Activated CD4-positive, alpha-beta T cell treated with anti-CD3 and anti-CD28 coated beads, Interleukin-2, amount 50 U/mL, for 48 hours (primary cell): ENCODE results near the gene TAPBPL.
"Not testable (repeated sequence)": the region's sequence is repeated elsewhere in the genome, so short reads cannot be mapped to it uniquely, and the experiment has no call there.

ENCODE experiments used
- DNase-seq, 2 experiments: peaks; one replicate each; pipeline ENCODE4 v3.0.0-alpha.2; 2020

The TAPBPL gene

GRCh38 chr12:6462234-6462995 is 10.6 kb downstream of the TAPBPL start:
- peak in 1 of 2 experiments; percentile 56 for DNase-seq

- DNase-seq: no peak
Observed at GRCh38 chr12:6463216-6463615, 11.4 kb downstream of the TAPBPL start.

- DNase-seq: no peak
Observed at GRCh38 chr12:6463858-6464257, 12.0 kb downstream of the TAPBPL start.

- DNase-seq: no peak
Observed at GRCh38 chr12:6464531-6464930, 12.7 kb downstream of the TAPBPL start.

- DNase-seq: peak in 1 of 2 experiments; percentile 51
Observed at GRCh38 chr12:6465467-6466183, 13.8 kb downstream of the TAPBPL start.

DNA sequence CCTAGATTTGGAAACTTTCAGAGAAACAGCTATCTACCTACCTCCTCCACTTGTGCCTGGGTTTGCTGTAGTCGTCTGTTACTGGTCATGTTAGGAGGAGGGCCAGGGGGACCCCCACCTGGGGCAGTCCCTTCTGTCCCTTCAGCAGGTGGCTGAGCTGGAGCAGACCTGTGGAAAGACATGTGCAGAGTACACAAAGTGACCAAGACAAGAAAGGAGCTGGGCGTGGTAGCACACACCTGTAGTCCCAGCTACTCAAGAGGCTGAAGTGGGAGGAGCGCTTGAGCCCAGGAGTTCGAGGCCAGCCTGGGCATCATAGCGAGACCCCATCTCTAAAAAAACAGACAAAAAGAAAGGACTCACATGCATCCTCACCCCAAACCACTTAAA is 14.3 kb downstream of the TAPBPL start:
- no peak for DNase-seq

- not testable (repeated sequence) for DNase-seq
Observed at GRCh38 chr12:6466751-6467150, 14.9 kb downstream of the TAPBPL start.

DNA sequence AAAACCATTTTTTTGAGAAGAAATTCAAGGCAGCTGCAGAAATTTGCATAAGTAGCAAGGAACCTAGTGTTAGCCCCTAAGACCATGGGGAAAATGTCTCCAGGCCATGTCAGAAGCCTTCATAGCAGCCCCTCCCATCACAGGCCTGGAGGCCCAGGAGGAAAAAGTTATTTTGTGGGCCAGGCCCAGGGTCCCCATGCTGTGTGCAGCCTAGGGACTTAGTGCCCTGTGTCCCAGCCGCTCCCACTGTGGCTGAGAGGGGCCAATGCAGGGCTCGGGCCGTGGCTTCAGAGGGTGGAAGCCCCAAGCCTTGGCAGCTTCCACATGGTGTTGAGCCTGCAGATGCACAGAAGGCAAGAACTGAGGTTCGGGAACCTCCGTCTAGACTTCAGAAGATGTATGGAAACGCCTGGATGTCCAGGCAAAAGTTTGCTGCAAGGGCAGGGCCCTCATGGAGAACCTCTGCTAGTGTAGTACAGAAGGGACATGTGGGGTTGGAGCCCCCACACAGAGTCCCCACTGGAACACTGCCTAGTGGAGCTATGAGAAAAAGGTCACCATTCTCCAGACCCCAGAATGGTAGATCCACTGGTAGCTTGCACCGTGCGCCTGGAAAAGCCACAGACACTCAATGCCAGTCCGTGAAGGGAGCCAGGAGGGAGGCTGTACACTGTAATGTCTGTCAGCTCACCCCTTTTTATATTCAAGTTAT is 15.9 kb downstream of the TAPBPL start:
- not testable (repeated sequence) for DNase-seq

GRCh38 chr12:6468283-6468575 is 16.4 kb downstream of the TAPBPL start:
- DNase-seq: no peak

DNA sequence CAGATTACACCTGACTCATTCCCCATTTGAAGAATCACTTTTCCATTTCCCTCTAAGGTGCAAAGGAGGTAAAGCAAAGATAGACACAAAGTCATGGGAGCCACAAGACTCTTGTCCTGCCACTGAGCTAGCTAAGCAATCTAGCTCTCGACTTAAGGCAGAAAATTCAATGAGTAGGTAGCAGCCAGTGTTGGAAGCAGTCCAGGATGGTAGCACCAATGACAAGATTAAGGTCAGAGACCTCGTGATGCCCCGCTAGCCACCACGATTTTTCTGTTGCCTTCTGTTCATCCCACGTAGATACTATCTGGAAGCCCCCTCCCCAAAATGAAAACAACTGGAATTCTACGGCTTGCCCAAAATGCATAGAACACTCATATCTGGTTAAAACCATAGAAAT is 17.2 kb downstream of the TAPBPL start:
- no peak for DNase-seq

- no peak for DNase-seq
Observed at GRCh38 chr12:6469609-6470374, 17.9 kb downstream of the TAPBPL start.

- peak; percentile 98 to 99 for DNase-seq
Observed at GRCh38 chr12:6470375-6471163, 18.7 kb downstream of the TAPBPL start, which contains the start of gene VAMP1. TSS of gene VAMP1 (minus strand) at chr12:6470677. CDS start at chr12:6470531, 146 bp downstream.

GRCh38 chr12:6471989-6472360 is 20.1 kb downstream of the TAPBPL start:
- DNase-seq: no peak

- DNase-seq: no peak
Observed at GRCh38 chr12:6472491-6472890, 20.6 kb downstream of the TAPBPL start.

DNA sequence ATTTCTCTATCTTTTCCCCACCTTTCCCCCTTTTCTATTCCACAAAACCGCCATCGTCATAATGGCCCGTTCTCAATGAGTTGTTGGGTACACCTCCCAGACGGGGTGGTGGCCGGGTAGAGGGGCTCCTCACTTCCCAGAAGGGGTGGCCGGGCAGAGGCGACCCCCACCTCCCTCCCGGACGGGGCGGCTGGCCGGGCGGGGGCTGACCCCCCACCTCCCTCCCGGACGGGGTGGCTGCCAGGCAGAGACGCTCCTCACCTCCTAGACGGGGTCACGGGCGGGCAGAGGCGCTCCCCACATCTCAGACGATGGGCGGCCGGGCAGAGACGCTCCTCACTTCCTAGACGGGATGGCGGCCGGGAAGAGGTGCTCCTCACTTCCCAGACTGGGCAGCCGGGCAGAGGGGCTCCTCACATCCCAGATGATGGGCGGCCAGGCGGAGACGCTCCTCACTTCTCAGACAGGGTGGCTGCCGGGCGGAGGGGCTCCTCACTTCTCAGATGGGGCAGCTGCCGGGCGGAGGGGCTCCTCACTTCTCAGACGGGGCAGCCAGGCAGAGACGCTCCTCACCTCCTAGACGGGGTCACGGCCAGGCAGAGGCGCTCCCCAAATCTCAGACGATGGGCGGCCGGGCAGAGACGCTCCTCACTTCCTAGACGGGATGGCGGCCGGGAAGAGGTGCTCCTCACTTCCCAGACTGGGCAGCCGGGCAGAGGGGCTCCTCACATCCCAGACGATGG is 23.6 kb downstream of the TAPBPL start:
- DNase-seq: not testable (repeated sequence)

GRCh38 chr12:6476489-6476888 is 24.6 kb downstream of the TAPBPL start:
- DNase-seq: no peak

- DNase-seq: not testable (repeated sequence)
Observed at GRCh38 chr12:6477601-6478377, 25.9 kb downstream of the TAPBPL start.

GRCh38 chr12:6478416-6478815 is 26.6 kb downstream of the TAPBPL start:
- no peak for DNase-seq

DNA sequence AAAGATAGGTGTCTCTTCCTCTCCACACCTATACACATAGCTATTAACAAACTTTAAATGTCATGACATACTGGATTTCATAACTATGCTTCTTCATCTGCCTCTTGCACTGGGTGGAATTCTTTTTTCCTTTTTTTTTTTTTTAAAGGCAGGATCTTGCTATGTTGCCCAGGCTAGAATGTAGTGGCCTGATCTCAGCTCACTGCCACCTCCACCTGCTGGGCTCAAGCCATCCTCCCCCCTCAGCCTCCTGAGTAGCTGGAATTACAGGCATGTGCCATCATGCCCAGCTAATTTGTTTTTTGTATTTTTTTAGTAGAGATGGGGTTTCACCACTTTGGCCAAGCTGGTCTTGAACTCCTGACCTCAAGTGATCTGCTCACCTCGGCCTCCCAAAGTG is 36.4 kb downstream of the TAPBPL start:
- DNase-seq: no peak

DNA sequence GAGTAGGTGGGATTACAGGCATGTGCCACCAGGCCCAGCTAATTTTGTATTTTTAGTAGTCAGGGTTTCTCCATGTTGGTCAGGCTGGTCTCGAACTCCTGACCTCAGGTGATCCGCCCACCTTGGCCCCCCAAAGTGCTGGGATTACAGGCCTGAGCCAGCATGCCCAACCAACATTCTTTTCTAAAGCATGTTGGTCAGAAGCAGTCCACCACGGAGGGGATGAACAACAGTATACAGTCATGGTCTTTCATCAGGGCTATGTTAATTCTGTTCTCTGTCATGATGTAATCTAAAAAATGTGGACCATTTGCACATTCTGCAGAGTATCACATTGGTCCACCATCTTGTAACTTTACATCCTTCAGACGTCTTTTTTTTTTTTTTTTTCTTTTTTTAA is 37.6 kb downstream of the TAPBPL start:
- no peak for DNase-seq

- not testable (repeated sequence) for DNase-seq
Observed at GRCh38 chr12:6490673-6491072, 38.8 kb downstream of the TAPBPL start.
